ENCODE measurements around the gene KRT86.

Gene KRT86

GRCh38 chr12:52308806-52309425 lies 34.5 kb downstream of the KRT86 start:
- peaks cover 35% of the 10 kb centered on the region for H3K27me3 ChIP-seq (ENCODE audit: low read depth, low read length)
- no peaks in the 10 kb centered on the region for H3K4me1 ChIP-seq (ENCODE audit: low read length)
- H3K79me2 ChIP-seq (ENCODE audit: low read length): no peaks in the 10 kb centered on the region
- no peak overlapping the region for H3K4me3 ChIP-seq (ENCODE audit: low read length)
- no peaks in the 10 kb centered on the region for H3K36me3 ChIP-seq (replicated peaks; ENCODE audit: low read depth, low read length)
- H2AFZ ChIP-seq (ENCODE audit: low read depth, low read length): no peak overlapping the region
- H3K27ac ChIP-seq (ENCODE audit: low read length): no peak overlapping the region
- no peaks in the 10 kb centered on the region for H3K9me3 ChIP-seq (ENCODE audit: insufficient read depth, low read length)
- TF ChIP-seq CTCF (IDR thresholded peaks at IDR 0.05; ENCODE audit: low read depth, low read length): no peak
- TF ChIP-seq EZH2phosphoT487 (IDR thresholded peaks at IDR 0.05; ENCODE audit: low read depth): no peak
- no peaks in the 10 kb centered on the region for H4K20me1 ChIP-seq (ENCODE audit: insufficient read depth, low read length)
- H3K4me2 ChIP-seq (ENCODE audit: low read length): no peak overlapping the region
- H3K9ac ChIP-seq (ENCODE audit: low read length): no peak overlapping the region

DNA sequence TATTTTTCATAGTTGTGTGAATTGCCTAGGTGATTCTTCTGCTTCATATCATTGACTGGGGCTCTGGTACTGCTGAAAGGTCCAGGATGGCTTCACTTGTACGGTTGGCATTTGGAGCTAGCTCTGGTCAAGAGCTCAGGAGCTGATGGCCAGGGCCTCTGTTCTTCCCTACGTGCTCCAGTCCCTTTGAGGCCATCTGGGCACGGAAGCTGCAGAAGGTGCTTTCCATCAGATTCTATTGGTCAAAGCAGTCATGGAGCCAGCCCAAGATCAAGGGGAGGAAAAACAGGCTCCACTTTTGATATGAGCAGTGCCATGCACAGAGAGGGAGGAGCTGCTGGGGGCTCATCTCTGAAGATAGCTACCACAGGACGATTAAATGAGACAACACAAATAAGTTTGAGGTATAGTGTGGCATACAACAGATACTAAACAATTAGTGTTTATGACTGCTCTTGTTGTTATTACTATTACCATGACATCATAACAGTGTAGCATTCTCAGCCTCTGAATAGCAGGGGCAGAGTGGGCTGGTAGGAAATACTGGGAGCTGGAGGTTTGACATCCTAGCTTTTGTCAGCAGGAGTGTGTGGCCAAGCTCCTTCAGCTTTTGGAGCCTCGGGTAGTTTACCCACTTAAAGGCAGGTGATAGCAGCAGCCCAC lies 36.3 kb downstream of the KRT86 start:
- H3K27ac ChIP-seq (ENCODE audit: low read length): no peak overlapping the region
- no peaks in the 10 kb centered on the region for H4K20me1 ChIP-seq (ENCODE audit: insufficient read depth, low read length)
- TF ChIP-seq EZH2phosphoT487 (IDR thresholded peaks at IDR 0.05; ENCODE audit: low read depth): no peak
- TF ChIP-seq CTCF (IDR thresholded peaks at IDR 0.05; ENCODE audit: low read depth, low read length): no peak
- H3K4me3 ChIP-seq (ENCODE audit: low read length): no peak overlapping the region
- H2AFZ ChIP-seq (ENCODE audit: low read depth, low read length): no peak overlapping the region
- no peaks in the 10 kb centered on the region for H3K4me1 ChIP-seq (ENCODE audit: low read length)
- H3K79me2 ChIP-seq (ENCODE audit: low read length): no peaks in the 10 kb centered on the region
- H3K4me2 ChIP-seq (ENCODE audit: low read length): no peak overlapping the region
- no peaks in the 10 kb centered on the region for H3K36me3 ChIP-seq (replicated peaks; ENCODE audit: low read depth, low read length)
- peaks cover 40% of the 10 kb centered on the region for H3K27me3 ChIP-seq (ENCODE audit: low read depth, low read length)
- no peak overlapping the region for H3K9ac ChIP-seq (ENCODE audit: low read length)
- H3K9me3 ChIP-seq (ENCODE audit: insufficient read depth, low read length): no peaks in the 10 kb centered on the region

DNA sequence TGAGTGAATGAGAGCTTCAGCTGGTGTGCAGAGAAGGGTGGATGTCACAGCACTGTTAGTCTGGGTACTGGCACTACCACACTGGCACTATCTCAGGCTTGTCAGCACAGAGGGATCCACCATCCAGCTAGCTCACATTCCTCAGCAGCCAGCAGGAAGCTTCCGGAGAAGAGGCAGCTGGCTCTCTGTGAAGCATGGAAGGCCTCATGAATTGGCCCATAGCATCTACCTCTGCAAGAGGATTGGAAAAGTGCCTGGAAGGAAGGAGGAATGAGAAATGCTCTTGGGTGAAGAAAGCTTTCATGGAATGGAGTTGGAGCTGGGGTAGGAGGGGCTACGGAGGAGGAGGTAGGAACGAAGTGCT lies 36.8 kb downstream of the KRT86 start:
- no peaks in the 10 kb centered on the region for H3K4me1 ChIP-seq (ENCODE audit: low read length)
- no peaks in the 10 kb centered on the region for H3K79me2 ChIP-seq (ENCODE audit: low read length)
- no peak overlapping the region for H2AFZ ChIP-seq (ENCODE audit: low read depth, low read length)
- no peak overlapping the region for H3K9ac ChIP-seq (ENCODE audit: low read length)
- no peak overlapping the region for H3K27ac ChIP-seq (ENCODE audit: low read length)
- H3K4me2 ChIP-seq (ENCODE audit: low read length): no peak overlapping the region
- no peaks in the 10 kb centered on the region for H3K9me3 ChIP-seq (ENCODE audit: insufficient read depth, low read length)
- H3K36me3 ChIP-seq (replicated peaks; ENCODE audit: low read depth, low read length): no peaks in the 10 kb centered on the region
- TF ChIP-seq CTCF (IDR thresholded peaks at IDR 0.05; ENCODE audit: low read depth, low read length) (no peak), EZH2phosphoT487 (IDR thresholded peaks at IDR 0.05; ENCODE audit: low read depth) (no peak)
- no peaks in the 10 kb centered on the region for H4K20me1 ChIP-seq (ENCODE audit: insufficient read depth, low read length)
- H3K27me3 ChIP-seq (ENCODE audit: low read depth, low read length): peaks cover 40% of the 10 kb centered on the region
- no peak overlapping the region for H3K4me3 ChIP-seq (ENCODE audit: low read length)

DNA sequence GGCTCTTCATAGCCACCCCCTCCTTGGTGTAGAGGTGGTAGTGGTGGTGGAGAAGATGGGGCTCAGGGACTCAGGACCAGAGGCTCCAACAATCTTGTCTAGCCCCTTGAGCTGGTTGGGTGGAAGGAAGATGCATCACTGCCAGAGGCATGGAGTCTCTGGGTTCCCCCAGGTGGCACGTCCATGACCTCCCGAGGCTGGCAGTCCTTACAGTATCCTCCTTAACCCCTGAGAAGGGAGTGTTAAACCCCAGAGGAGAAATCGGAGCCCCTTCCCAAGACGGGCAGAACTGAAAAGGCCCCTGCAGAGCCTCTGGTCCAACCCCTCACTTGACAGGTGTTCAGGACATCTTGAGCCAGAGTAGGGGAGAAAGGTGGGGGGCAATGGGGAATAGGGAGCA lies 37.6 kb downstream of the KRT86 start:
- Histone ChIP-seq H3K9ac (ENCODE audit: low read length) (no peak overlapping the region), H3K27ac (ENCODE audit: low read length) (no peak overlapping the region), H4K20me1 (ENCODE audit: insufficient read depth, low read length) (no peaks in the 10 kb centered on the region), H2AFZ (ENCODE audit: low read depth, low read length) (no peak overlapping the region), H3K9me3 (ENCODE audit: insufficient read depth, low read length) (no peaks in the 10 kb centered on the region), H3K36me3 (replicated peaks; ENCODE audit: low read depth, low read length) (no peaks in the 10 kb centered on the region), H3K79me2 (ENCODE audit: low read length) (no peaks in the 10 kb centered on the region), H3K4me3 (ENCODE audit: low read length) (no peak overlapping the region), H3K4me2 (ENCODE audit: low read length) (no peak overlapping the region), H3K4me1 (ENCODE audit: low read length) (no peaks in the 10 kb centered on the region), H3K27me3 (ENCODE audit: low read depth, low read length) (peaks cover 34% of the 10 kb centered on the region)
- TF ChIP-seq EZH2phosphoT487 (IDR thresholded peaks at IDR 0.05; ENCODE audit: low read depth) (no peak), CTCF (IDR thresholded peaks at IDR 0.05; ENCODE audit: low read depth, low read length) (no peak)

Data from OCI-LY3 (cell line).